ENCODE measurements around the gene ARL3.

ARL3 gene

GRCh38 chr10:102631525-102632393, 82.4 kb downstream of the ARL3 start:
- no peak overlapping the region for H4K91ac ChIP-seq (ENCODE audit: low read depth, low read length)
- H4K8ac ChIP-seq (ENCODE audit: low read depth, low read length), result no peak overlapping the region
- H3K4ac ChIP-seq (ENCODE audit: low read depth, low read length), result peak overlapping the region; percentile 7
- H3K79me2 ChIP-seq (ENCODE audit: control insufficient read depth, insufficient read depth, low read length, poor library complexity), result peaks cover 15% of the 10 kb centered on the region
- H3K4me3 ChIP-seq (ENCODE audit: low read depth, low read length), result no peak overlapping the region
- H2BK120ac ChIP-seq (ENCODE audit: insufficient read depth, low read length, poor library complexity), result no peak overlapping the region
- peaks cover 11 to 18% of the 10 kb centered on the region in 2 experiments for H3K36me3 ChIP-seq (ENCODE audit: control insufficient read depth in 1 of 2, insufficient read depth in 2 of 2, low read length in 2 of 2)
- peaks cover 57% of the 10 kb centered on the region for H3K79me1 ChIP-seq (ENCODE audit: low read length)
- H2BK12ac ChIP-seq (ENCODE audit: low read length), result peak overlapping the region; percentile 19
- no CpG with 5 or more reads among the region's 10 CpGs for WGBS (ENCODE audit: extremely low coverage, insufficient coverage, insufficient read length)
- peaks cover 72 to 75% of the 10 kb centered on the region in 2 experiments for H3K4me1 ChIP-seq (ENCODE audit: control insufficient read depth in 1 of 2, insufficient read depth in 2 of 2, low read length in 2 of 2)
- H2BK5ac ChIP-seq (ENCODE audit: low read depth, low read length, poor library complexity), result no peak overlapping the region
- no peak overlapping the region for H3K14ac ChIP-seq (ENCODE audit: low read length)
- H3K27me3 ChIP-seq (ENCODE audit: insufficient read depth, low read length), result no peaks in the 10 kb centered on the region
- H3K27ac ChIP-seq (ENCODE audit: low read depth, low read length), result no peak overlapping the region
- H3K18ac ChIP-seq (ENCODE audit: low read length), result no peak overlapping the region
- no peaks in the 10 kb centered on the region for H3K9me3 ChIP-seq (ENCODE audit: insufficient read depth, low read depth, low read length)
- H2AFZ ChIP-seq (ENCODE audit: insufficient read depth, low read length, poor library complexity), result no peak overlapping the region
- no peak overlapping the region for H4K12ac ChIP-seq (ENCODE audit: low read depth, low read length)
- no peak overlapping the region for H3K4me2 ChIP-seq (ENCODE audit: low read length)
- H2AK5ac ChIP-seq (ENCODE audit: low read length), result peak overlapping the region; percentile 25
- no peak overlapping the region for H3K23ac ChIP-seq (ENCODE audit: low read length)
- no peak overlapping the region for H3K9ac ChIP-seq (ENCODE audit: low read length)
- DNase-seq, result peak; percentile 25 to 41

GRCh38 chr10:102630663-102631062, 83.5 kb downstream of the ARL3 start:
- H3K4me3 ChIP-seq (ENCODE audit: low read depth, low read length), result no peak overlapping the region
- WGBS (ENCODE audit: extremely low coverage, insufficient coverage, insufficient read length), result no CpG with 5 or more reads among the region's 6 CpGs
- peaks cover 15% of the 10 kb centered on the region for H3K79me2 ChIP-seq (ENCODE audit: control insufficient read depth, insufficient read depth, low read length, poor library complexity)

GRCh38 chr10:102629661-102630614, 84.3 kb downstream of the ARL3 start:
- H2BK12ac ChIP-seq (ENCODE audit: low read length), result peak overlapping the region; percentile 86
- peaks cover 63% of the 10 kb centered on the region for H3K79me1 ChIP-seq (ENCODE audit: low read length)
- no peak overlapping the region for H2AFZ ChIP-seq (ENCODE audit: insufficient read depth, low read length, poor library complexity)
- peak; percentile 42 to 64 for DNase-seq
- H3K27ac ChIP-seq (ENCODE audit: low read depth, low read length), result peak overlapping the region; percentile 97
- peak overlapping the region; percentile 3 for H3K4me2 ChIP-seq (ENCODE audit: low read length)
- peak overlapping the region; percentile 70 for H3K18ac ChIP-seq (ENCODE audit: low read length)
- H3K23ac ChIP-seq (ENCODE audit: low read length), result no peak overlapping the region
- peak overlapping the region; percentile 88 for H2BK5ac ChIP-seq (ENCODE audit: low read depth, low read length, poor library complexity)
- H3K27me3 ChIP-seq (ENCODE audit: insufficient read depth, low read length), result no peaks in the 10 kb centered on the region
- H4K91ac ChIP-seq (ENCODE audit: low read depth, low read length), result peak overlapping the region; percentile 88
- peak overlapping the region; percentile 69 for H2AK5ac ChIP-seq (ENCODE audit: low read length)
- H3K4me1 ChIP-seq (ENCODE audit: control insufficient read depth in 1 of 2, insufficient read depth in 2 of 2, low read length in 2 of 2), result peaks cover 82 to 85% of the 10 kb centered on the region in 2 experiments
- peak overlapping the region; percentile 87 for H3K14ac ChIP-seq (ENCODE audit: low read length)
- H4K12ac ChIP-seq (ENCODE audit: low read depth, low read length), result peak overlapping the region; percentile 33
- H3K9me3 ChIP-seq (ENCODE audit: insufficient read depth, low read depth, low read length), result peaks cover 2% of the 10 kb centered on the region
- H4K8ac ChIP-seq (ENCODE audit: low read depth, low read length), result peak overlapping the region; percentile 30
- H3K4ac ChIP-seq (ENCODE audit: low read depth, low read length), result peak overlapping the region; percentile 67
- H2BK120ac ChIP-seq (ENCODE audit: insufficient read depth, low read length, poor library complexity), result peak overlapping the region; percentile 91
- no CpG with 5 or more reads among the region's 22 CpGs for WGBS (ENCODE audit: extremely low coverage, insufficient coverage, insufficient read length)
- H3K79me2 ChIP-seq (ENCODE audit: control insufficient read depth, insufficient read depth, low read length, poor library complexity), result peaks cover 15% of the 10 kb centered on the region
- H3K4me3 ChIP-seq (ENCODE audit: low read depth, low read length), result no peak overlapping the region
- H3K9ac ChIP-seq (ENCODE audit: low read length), result no peak overlapping the region
- peaks cover 11 to 18% of the 10 kb centered on the region in 2 experiments for H3K36me3 ChIP-seq (ENCODE audit: control insufficient read depth in 1 of 2, insufficient read depth in 2 of 2, low read length in 2 of 2)

More at GRCh38 chr10:102630663-102631062, 83.5 kb downstream of the ARL3 start:
- Histone ChIP-seq H4K12ac (ENCODE audit: low read depth, low read length) (no peak overlapping the region), H3K23ac (ENCODE audit: low read length) (no peak overlapping the region), H2BK12ac (ENCODE audit: low read length) (peak overlapping the region; percentile 20), H3K9me3 (ENCODE audit: insufficient read depth, low read depth, low read length) (no peaks in the 10 kb centered on the region), H3K18ac (ENCODE audit: low read length) (peak overlapping the region; percentile 2), H3K79me1 (ENCODE audit: low read length) (peaks cover 60% of the 10 kb centered on the region), H2BK120ac (ENCODE audit: insufficient read depth, low read length, poor library complexity) (peak overlapping the region; percentile 13), H3K9ac (ENCODE audit: low read length) (peak overlapping the region; percentile 6), H3K4me1 (ENCODE audit: control insufficient read depth in 1 of 2, insufficient read depth in 2 of 2, low read length in 2 of 2) (peaks cover 80 to 83% of the 10 kb centered on the region in 2 experiments), H2AK5ac (ENCODE audit: low read length) (peak overlapping the region; percentile 6), H4K8ac (ENCODE audit: low read depth, low read length) (peak overlapping the region; percentile 7), H3K4me2 (ENCODE audit: low read length) (no peak overlapping the region), H3K4ac (ENCODE audit: low read depth, low read length) (no peak overlapping the region), H4K91ac (ENCODE audit: low read depth, low read length) (peak overlapping the region; percentile 73), H3K36me3 (ENCODE audit: control insufficient read depth in 1 of 2, insufficient read depth in 2 of 2, low read length in 2 of 2) (peaks cover 11 to 18% of the 10 kb centered on the region in 2 experiments), H2BK5ac (ENCODE audit: low read depth, low read length, poor library complexity) (peak overlapping the region; percentile 4), H2AFZ (ENCODE audit: insufficient read depth, low read length, poor library complexity) (no peak overlapping the region), H3K27ac (ENCODE audit: low read depth, low read length) (peak overlapping the region; percentile 92), H3K27me3 (ENCODE audit: insufficient read depth, low read length) (no peaks in the 10 kb centered on the region), H3K14ac (ENCODE audit: low read length) (peak overlapping the region; percentile 18)
- DNase-seq, result no peak

- H4K91ac ChIP-seq (ENCODE audit: low read depth, low read length), result peak overlapping the region; percentile 98
Observed at GRCh38 chr10:102628451-102628911, 85.7 kb downstream of the ARL3 start.

More at GRCh38 chr10:102628451-102628911, 85.7 kb downstream of the ARL3 start:
- H3K4me2 ChIP-seq (ENCODE audit: low read length), result peak overlapping the region; percentile 20
- peak overlapping the region; percentile 13 for H3K9ac ChIP-seq (ENCODE audit: low read length)
- H4K8ac ChIP-seq (ENCODE audit: low read depth, low read length), result peak overlapping the region; percentile 75
- peak overlapping the region; percentile 93 for H3K14ac ChIP-seq (ENCODE audit: low read length)
- peak overlapping the region; percentile 97 for H3K27ac ChIP-seq (ENCODE audit: low read depth, low read length)
- no peak overlapping the region for H3K4me3 ChIP-seq (ENCODE audit: low read depth, low read length)
- H3K9me3 ChIP-seq (ENCODE audit: insufficient read depth, low read depth, low read length), result peaks cover 5% of the 10 kb centered on the region
- peak overlapping the region; percentile 84 for H2AFZ ChIP-seq (ENCODE audit: insufficient read depth, low read length, poor library complexity)
- DNase-seq, result peak; percentile 51 to 62
- peak overlapping the region; percentile 96 for H2BK120ac ChIP-seq (ENCODE audit: insufficient read depth, low read length, poor library complexity)
- H3K23ac ChIP-seq (ENCODE audit: low read length), result no peak overlapping the region
- no peaks in the 10 kb centered on the region for H3K27me3 ChIP-seq (ENCODE audit: insufficient read depth, low read length)
- H3K4me1 ChIP-seq (ENCODE audit: control insufficient read depth in 1 of 2, insufficient read depth in 2 of 2, low read length in 2 of 2), result peaks cover 71% of the 10 kb centered on the region in 2 experiments
- H3K36me3 ChIP-seq (ENCODE audit: control insufficient read depth in 1 of 2, insufficient read depth in 2 of 2, low read length in 2 of 2), result peaks cover 11 to 21% of the 10 kb centered on the region in 2 experiments
- H2AK5ac ChIP-seq (ENCODE audit: low read length), result peak overlapping the region; percentile 98
- H2BK5ac ChIP-seq (ENCODE audit: low read depth, low read length, poor library complexity), result peak overlapping the region; percentile 92
- no CpG with 5 or more reads among the region's 11 CpGs for WGBS (ENCODE audit: extremely low coverage, insufficient coverage, insufficient read length)
- peaks cover 53% of the 10 kb centered on the region for H3K79me1 ChIP-seq (ENCODE audit: low read length)
- peak overlapping the region; percentile 62 for H3K18ac ChIP-seq (ENCODE audit: low read length)
- H3K79me2 ChIP-seq (ENCODE audit: control insufficient read depth, insufficient read depth, low read length, poor library complexity), result peaks cover 13% of the 10 kb centered on the region
- H3K4ac ChIP-seq (ENCODE audit: low read depth, low read length), result peak overlapping the region; percentile 83
- H2BK12ac ChIP-seq (ENCODE audit: low read length), result peak overlapping the region; percentile 99
- H4K12ac ChIP-seq (ENCODE audit: low read depth, low read length), result peak overlapping the region; percentile 36

Measured in trophoblast cell (in vitro differentiated cells and primary cell).